IMR-90 (cell line): ENCODE data around the gene GRM8. TPM values are rescaled to one million over a fixed set of nuclear protein-coding genes. Genes with fewer than 3 reads are reported as not detected.

Source experiments
- ATAC-seq: fragments of 200-7000 bp; cut with Tn5 transposase; 2 replicates; pipeline ENCODE4 v1.9.1; 2020; ENCODE audit warnings: low read depth, mild to moderate bottlenecking, moderate library complexity
- BruUV-seq: library from RNA; stranded (reverse); fragments of 400-500 nt; replicated peaks from 2 replicates; lab custom pipeline; 2021; lab: Mats Ljungman, UMichigan
- CTCF ChIA-PET: fragments of 300-600 bp; formaldehyde crosslinking; extraction: SDS; loops from one replicate; lab custom pipeline; 2021; ENCODE audit warnings: antibody characterized with exemption; lab: Yijun Ruan, JAX
- POLR2A ChIA-PET: fragments of 300-600 bp; sonication (Branson Sonifier 250); formaldehyde crosslinking; loops from one replicate; lab custom pipeline; 2022; ENCODE audit warnings: antibody characterized with exemption; ENCODE audit not compliant: unreplicated experiment; lab: Charles Lee
- DNase-seq: peaks from one replicate; pipeline ENCODE4 v3.0.0; 2013
- H2AFZ ChIP-seq: replicated peaks from 2 replicates; pipeline ENCODE3; 2013; ENCODE audit warnings: low read length, mild to moderate bottlenecking; ENCODE audit not compliant: poor library complexity
- H2AK5ac ChIP-seq: 2 replicates; pipeline ENCODE4 v1.6.1; 2013; ENCODE audit warnings: low read depth, low read length, inconsistent platforms
- H2AK9ac ChIP-seq: replicated peaks from 2 replicates; pipeline ENCODE3; 2013; ENCODE audit warnings: mild to moderate bottlenecking, low read depth, low read length, moderate library complexity; ENCODE audit not compliant: poor library complexity
- H2BK120ac ChIP-seq: 2 replicates; pipeline ENCODE4 v1.6.1; 2013; ENCODE audit warnings: low read depth, low read length, inconsistent platforms
- H2BK15ac ChIP-seq: 3 replicates; pipeline ENCODE4 v1.6.1; 2013; ENCODE audit warnings: low read depth, low read length, inconsistent platforms
- H2BK20ac ChIP-seq: 2 replicates; pipeline ENCODE4 v1.6.1; 2013; ENCODE audit warnings: low read depth, mild to moderate bottlenecking, inconsistent platforms, low read length, moderate library complexity
- H2BK5ac ChIP-seq: 2 replicates; pipeline ENCODE4 v1.6.1; 2013; ENCODE audit warnings: mild to moderate bottlenecking, low read depth, low read length, inconsistent platforms; ENCODE audit not compliant: poor library complexity, severe bottlenecking
- H3K14ac ChIP-seq: replicated peaks from 2 replicates; pipeline ENCODE4 v1.6.1; 2013; ENCODE audit warnings: low read depth, low read length, inconsistent platforms
- H3K18ac ChIP-seq: 2 replicates; pipeline ENCODE4 v1.6.1; 2013; ENCODE audit warnings: low read depth, low read length, control low read depth
- H3K23ac ChIP-seq: 2 replicates; pipeline ENCODE4 v1.6.1; 2013; ENCODE audit warnings: low read depth, low read length, inconsistent platforms
- H3K27ac ChIP-seq: 2 replicates; pipeline ENCODE4 v1.5.1; 2013; ENCODE audit warnings: mild to moderate bottlenecking, control low read depth, low read length; ENCODE audit not compliant: insufficient read depth
- H3K27me3 ChIP-seq: 2 replicates; pipeline ENCODE4 v1.6.1; 2013; ENCODE audit warnings: low read length; ENCODE audit not compliant: control insufficient read depth, insufficient read depth
- H3K36me3 ChIP-seq: 2 replicates; pipeline ENCODE4 v1.6.1; 2013; ENCODE audit warnings: low read length, mixed read lengths; ENCODE audit not compliant: control insufficient read depth, insufficient read depth
- H3K4ac ChIP-seq: 2 replicates; pipeline ENCODE4 v1.6.1; 2013; ENCODE audit warnings: low read depth, low read length, inconsistent platforms
- H3K4me1 ChIP-seq: 2 replicates; pipeline ENCODE4 v1.6.1; 2013; ENCODE audit warnings: low read length, mixed read lengths; ENCODE audit not compliant: control insufficient read depth, insufficient read depth
- H3K4me2 ChIP-seq: 2 replicates; pipeline ENCODE4 v1.6.1; 2013; ENCODE audit warnings: low read depth, mild to moderate bottlenecking, control low read depth, low read length, moderate library complexity
- H3K4me3 ChIP-seq: 2 replicates; pipeline ENCODE4 v1.5.1; 2013; ENCODE audit warnings: low read depth, mild to moderate bottlenecking, control low read depth, low read length, moderate library complexity; ENCODE audit not compliant: insufficient read depth
- H3K56ac ChIP-seq: 2 replicates; pipeline ENCODE4 v1.6.1; 2013; ENCODE audit warnings: low read length, inconsistent platforms; ENCODE audit not compliant: insufficient read depth; ENCODE audit errors: extremely low read depth
- H3K79me1 ChIP-seq, 2 experiments: 2 replicates each; pipeline ENCODE4 v1.6.1; 2013; ENCODE audit warnings: low read length in 2 of 2, inconsistent platforms in 1 of 2, low read depth in 1 of 2
- H3K9ac ChIP-seq: 2 replicates; pipeline ENCODE4 v1.6.1; 2013; ENCODE audit warnings: low read depth, low read length, control low read depth
- H3K9me1 ChIP-seq: 2 replicates; pipeline ENCODE4 v1.6.1; 2013; ENCODE audit warnings: low read length, inconsistent platforms; ENCODE audit not compliant: insufficient read depth
- H3K9me3 ChIP-seq: 2 replicates; pipeline ENCODE4 v1.6.1; 2013; ENCODE audit warnings: low read length; ENCODE audit not compliant: control insufficient read depth, insufficient read depth
- H4K20me1 ChIP-seq: 2 replicates; pipeline ENCODE4 v1.6.1; 2013; ENCODE audit warnings: low read length, inconsistent platforms; ENCODE audit not compliant: insufficient read depth
- H4K5ac ChIP-seq: 2 replicates; pipeline ENCODE4 v1.6.1; 2013; ENCODE audit warnings: mild to moderate bottlenecking, low read depth, low read length, control low read depth
- H4K8ac ChIP-seq, 2 experiments: 2 replicates each; pipeline ENCODE4 v1.6.1; 2013; ENCODE audit warnings: low read depth in 2 of 2, low read length in 2 of 2, control low read depth in 1 of 2, inconsistent platforms in 1 of 2
- H4K91ac ChIP-seq: 2 replicates; pipeline ENCODE4 v1.6.1; 2013; ENCODE audit warnings: low read depth, low read length, inconsistent platforms; ENCODE audit not compliant: insufficient read depth
- CHD1 ChIP-seq: IDR thresholded peaks from 2 replicates; pipeline ENCODE4 v1.6.1; 2012; ENCODE audit warnings: low read depth, low read length, improper control_type of control experiment
- MAFK ChIP-seq: IDR thresholded peaks from 2 replicates; pipeline ENCODE4 v1.6.1; 2012; ENCODE audit warnings: low read depth, low read length, improper control_type of control experiment
- POLR2A ChIP-seq: IDR thresholded peaks from 2 replicates; pipeline ENCODE4 v1.6.1; 2012; ENCODE audit warnings: mild to moderate bottlenecking, low read depth, low read length
- WGBS, 2 experiments: methylation state at CpG; one replicate each; pipeline versions ENCODE4 v1.1.5 to v1.1.7; 2013; ENCODE audit warnings: missing lambda C conversion rate in 2 of 2; ENCODE audit not compliant: insufficient read length in 1 of 2; ENCODE audit errors: extremely low coverage in 2 of 2; 5-methylcytosine and 5-hydroxymethylcytosine counted together
- dilution Hi-C: fragments of 300-500 bp; cut with HindIII; formaldehyde crosslinking; loops from one replicate; pipeline ENCODE4 v1.14.3; 2018; ENCODE audit warnings: low sequenced_read_pairs; ENCODE audit not compliant: unreplicated experiment
- in situ Hi-C: fragments of 300-500 bp; cut with MboI; formaldehyde crosslinking; loops from 3 replicates; pipeline ENCODE4 v1.14.3; 2019; ENCODE audit warnings: low sequenced_read_pairs, inconsistent platforms, mixed read lengths
- intact Hi-C: fragments of 100-400 bp; cut with micrococcal nuclease; formaldehyde crosslinking; loops from 2 replicates; pipeline ENCODE4 v1.10.0; 2022
- polyA plus RNA-seq, 3 experiments: library from polyadenylated mRNA; depleted of rRNA; stranded (reverse); fragments of >200 nt; gene quantifications; 2 replicates each; pipeline ENCODE4 v1.2.3, GENCODE V29; 2012; ENCODE audit warnings: low replicate concordance in 1 of 3
- total RNA-seq: library from RNA; depleted of rRNA; stranded (reverse); fragments of >200 nt; gene quantifications from 2 replicates; pipeline ENCODE4 v1.2.3, GENCODE V29; 2012

Gene GRM8
- total and polyA plus RNA-seq, 2 of the 4 experiments (the other 2 are of a cell fraction): not detected

- no CpG with 5 or more reads among the region's 1 CpG for WGBS, 2 experiments
- H2BK5ac ChIP-seq: no peak overlapping the region
- H3K9me3 ChIP-seq: no peaks in the 10 kb centered on the region
- no peak overlapping the region for H2AK5ac ChIP-seq
- no peak overlapping the region for H2AK9ac ChIP-seq
- H3K4me1 ChIP-seq: no peaks in the 10 kb centered on the region
- no peak overlapping the region for H2AFZ ChIP-seq
- ChIA-PET POLR2A (no interaction called here), CTCF (no interaction called here)
- no peak overlapping the region for H4K8ac ChIP-seq
- no peak overlapping the region for H2BK15ac ChIP-seq
- no peak overlapping the region for H3K4me3 ChIP-seq
- no peak overlapping the region for H3K4me2 ChIP-seq
- no peak overlapping the region for H3K23ac ChIP-seq
- dilution Hi-C loops: no loop called here
- no peak overlapping the region for H3K27ac ChIP-seq
- H3K4ac ChIP-seq: no peak overlapping the region
- TF ChIP-seq CHD1: no peak
- TF ChIP-seq MAFK: no peak
- no peak for TF ChIP-seq POLR2A
- in situ Hi-C loops: no loop called here
- H4K5ac ChIP-seq: no peak overlapping the region
- no peaks in the 10 kb centered on the region for H4K20me1 ChIP-seq
- H3K18ac ChIP-seq: no peak overlapping the region
- no TSS peak for BruUV-seq
- no peaks in the 10 kb centered on the region for H3K27me3 ChIP-seq
- no peak for ATAC-seq
- no peaks in the 10 kb centered on the region for H3K36me3 ChIP-seq
- no peak for DNase-seq
- H3K56ac ChIP-seq: no peak overlapping the region
- H3K79me1 ChIP-seq: no peaks in the 10 kb centered on the region
- no peak overlapping the region for H3K14ac ChIP-seq
- intact Hi-C loops: no loop called here
- no peak overlapping the region for H2BK120ac ChIP-seq
- H2BK20ac ChIP-seq: no peak overlapping the region
- H3K9ac ChIP-seq: no peak overlapping the region
- no peak overlapping the region for H4K91ac ChIP-seq
- no peaks in the 10 kb centered on the region for H3K9me1 ChIP-seq
These were observed 474.6 kb downstream of the GRM8 start for GRCh38 chr7:126778101-126778500.
